Embryonic facial prominence (tissue), 1 donor: ENCODE results near the gene ANP32A.
"Not testable (repeated sequence)": the region's sequence is repeated elsewhere in the genome, so short reads cannot be mapped to it uniquely, and the experiment has no call there.

Experiments used
- DNase-seq: peaks from one replicate; pipeline ENCODE4 v3.0.0-alpha.2; 2016; ENCODE audit errors: extremely low spot score

The ANP32A gene

GRCh38 chr15:68820295-68821189, at the start of gene ANP32A:
Gene ANP32A, minus strand, starts transcription at chr15:68820895. Its CDS starts 144 bp downstream, at chr15:68820751.
- DNase-seq, result peak; percentile 85

GRCh38 chr15:68868296-68868695, 47.6 kb upstream of the ANP32A start:
- DNase-seq, result no peak

GRCh38 chr15:68862415-68862814, 41.7 kb upstream of the ANP32A start:
- DNase-seq, result no peak

GRCh38 chr15:68858666-68859065, 38.0 kb upstream of the ANP32A start:
- DNase-seq, result not testable (repeated sequence)

GRCh38 chr15:68857443-68857842, 36.7 kb upstream of the ANP32A start:
- DNase-seq, result not testable (repeated sequence)

GRCh38 chr15:68852461-68852860, 31.8 kb upstream of the ANP32A start:
- no peak for DNase-seq

- DNase-seq, result no peak
Observed at GRCh38 chr15:68851971-68852370, 31.3 kb upstream of the ANP32A start.

GRCh38 chr15:68849497-68849896, 28.8 kb upstream of the ANP32A start:
- DNase-seq, result no peak

- no peak for DNase-seq
Observed at GRCh38 chr15:68846851-68847439, 26.2 kb upstream of the ANP32A start.

- no peak for DNase-seq
Observed at GRCh38 chr15:68844856-68845550, 24.3 kb upstream of the ANP32A start.

- peak; percentile 49 for DNase-seq
Observed at GRCh38 chr15:68843425-68844311, 23.0 kb upstream of the ANP32A start.

GRCh38 chr15:68842958-68843357, 22.3 kb upstream of the ANP32A start:
- DNase-seq, result no peak

GRCh38 chr15:68834346-68834745, 13.7 kb upstream of the ANP32A start:
- no peak for DNase-seq

GRCh38 chr15:68833700-68834331, 13.1 kb upstream of the ANP32A start:
- no peak for DNase-seq

GRCh38 chr15:68830141-68830785, 9.6 kb upstream of the ANP32A start:
- no peak for DNase-seq

- DNase-seq, result no peak
Observed at GRCh38 chr15:68829068-68829467, 8.4 kb upstream of the ANP32A start.

- DNase-seq, result no peak
Observed at GRCh38 chr15:68823561-68823960, 2.9 kb upstream of the ANP32A start.

GRCh38 chr15:68822818-68823217, 2.1 kb upstream of the ANP32A start:
- DNase-seq, result no peak

- no peak for DNase-seq
Observed at GRCh38 chr15:68821841-68822381, 1.2 kb upstream of the ANP32A start.

GRCh38 chr15:68821190-68821840, 620 bp upstream of the ANP32A start:
- DNase-seq, result no peak
